ENCODE measurements around the gene CA4.

CA4 gene

GRCh38 chr17:60134396-60135150, 15.2 kb upstream of the CA4 start:
- DNase-seq: no peak

- DNase-seq: no peak
Observed at GRCh38 chr17:60135151-60135950, 14.4 kb upstream of the CA4 start.

- no peak for DNase-seq
Observed at GRCh38 chr17:60135951-60136666, 13.7 kb upstream of the CA4 start.

- DNase-seq: no peak
Observed at GRCh38 chr17:60137731-60138130, 12.0 kb upstream of the CA4 start.

- DNase-seq: no peak
Observed at GRCh38 chr17:60138769-60139437, 10.9 kb upstream of the CA4 start.

GRCh38 chr17:60139438-60140285, 10.1 kb upstream of the CA4 start:
- no peak for DNase-seq

- DNase-seq: no peak
Observed at GRCh38 chr17:60141111-60142018, 8.4 kb upstream of the CA4 start.

GRCh38 chr17:60142872-60143499, 6.8 kb upstream of the CA4 start:
- peak; percentile 29 for DNase-seq

GRCh38 chr17:60145006-60145935, 4.5 kb upstream of the CA4 start:
- DNase-seq: no peak

GRCh38 chr17:60146206-60146605, 3.6 kb upstream of the CA4 start:
- DNase-seq: no peak

GRCh38 chr17:60147553-60148223, 2.1 kb upstream of the CA4 start:
- no peak for DNase-seq

GRCh38 chr17:60148373-60148772, 1.4 kb upstream of the CA4 start:
- no peak for DNase-seq

- no peak for DNase-seq
Observed at GRCh38 chr17:60151355-60151754, 1.6 kb downstream of the CA4 start.

GRCh38 chr17:60153606-60154390, 4.0 kb downstream of the CA4 start:
- no peak for DNase-seq

- DNase-seq: no peak
Observed at GRCh38 chr17:60154616-60155426, 5.0 kb downstream of the CA4 start.

- DNase-seq: no peak
Observed at GRCh38 chr17:60155427-60155814, 5.6 kb downstream of the CA4 start.

GRCh38 chr17:60155815-60156214, 6.0 kb downstream of the CA4 start:
- no peak for DNase-seq
